ENCODE data around the gene GSTM3. TPM values are rescaled to one million over a fixed set of nuclear protein-coding genes. Genes with fewer than 3 reads are reported as not detected.
"Not testable (repeated sequence)": the region's sequence is repeated elsewhere in the genome, so short reads cannot be mapped to it uniquely, and the experiment has no call there.

The GSTM3 gene
- total RNA-seq, 1 donor from 2014 or later, result 93.7 TPM

DNA sequence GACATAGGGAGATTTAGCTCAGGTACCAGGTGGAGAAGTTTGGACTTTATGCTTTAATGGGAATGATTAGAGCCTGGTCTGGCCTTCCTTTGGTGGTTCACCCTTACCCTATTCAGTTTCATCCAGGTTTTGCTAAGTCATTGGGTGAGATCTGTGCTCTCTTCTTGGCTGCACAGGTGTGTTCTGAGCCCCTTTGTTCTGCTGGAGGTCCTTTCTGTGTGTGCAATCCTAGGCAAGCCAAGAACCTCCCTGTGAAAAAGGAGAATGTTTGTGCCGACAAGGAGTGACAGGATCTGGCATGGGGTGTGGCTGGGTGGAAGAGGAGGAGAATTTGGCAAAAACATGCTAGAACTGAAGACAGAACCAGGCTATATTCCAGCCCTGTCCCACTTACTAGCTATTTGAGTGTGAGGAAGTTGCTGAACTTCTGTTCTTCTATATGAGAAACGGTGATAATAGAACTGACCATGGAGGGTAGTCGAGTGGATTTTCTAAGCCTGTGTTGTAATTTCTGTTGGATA is 24.2 kb downstream of the GSTM3 start:
- Histone ChIP-seq H3K9me3 (replicated peaks) (no peaks in the 10 kb centered on the region), H3K4me3 (no peak overlapping the region), H3K27me3 (ENCODE audit: low read depth) (peaks cover 9% of the 10 kb centered on the region), H3K27ac (replicated peaks) (peak overlapping the region; percentile 32), H3K36me3 (no peaks in the 10 kb centered on the region), H3K4me1 (peaks cover 4% of the 10 kb centered on the region)
- intact Hi-C loops (cut with micrococcal nuclease), result no loop called here
- TF ChIP-seq, protein P1, sequence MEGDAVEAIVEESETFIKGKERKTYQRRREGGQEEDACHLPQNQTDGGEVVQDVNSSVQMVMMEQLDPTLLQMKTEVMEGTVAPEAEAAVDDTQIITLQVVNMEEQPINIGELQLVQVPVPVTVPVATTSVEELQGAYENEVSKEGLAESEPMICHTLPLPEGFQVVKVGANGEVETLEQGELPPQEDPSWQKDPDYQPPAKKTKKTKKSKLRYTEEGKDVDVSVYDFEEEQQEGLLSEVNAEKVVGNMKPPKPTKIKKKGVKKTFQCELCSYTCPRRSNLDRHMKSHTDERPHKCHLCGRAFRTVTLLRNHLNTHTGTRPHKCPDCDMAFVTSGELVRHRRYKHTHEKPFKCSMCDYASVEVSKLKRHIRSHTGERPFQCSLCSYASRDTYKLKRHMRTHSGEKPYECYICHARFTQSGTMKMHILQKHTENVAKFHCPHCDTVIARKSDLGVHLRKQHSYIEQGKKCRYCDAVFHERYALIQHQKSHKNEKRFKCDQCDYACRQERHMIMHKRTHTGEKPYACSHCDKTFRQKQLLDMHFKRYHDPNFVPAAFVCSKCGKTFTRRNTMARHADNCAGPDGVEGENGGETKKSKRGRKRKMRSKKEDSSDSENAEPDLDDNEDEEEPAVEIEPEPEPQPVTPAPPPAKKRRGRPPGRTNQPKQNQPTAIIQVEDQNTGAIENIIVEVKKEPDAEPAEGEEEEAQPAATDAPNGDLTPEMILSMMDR (IDR thresholded peaks at IDR 0.05; ENCODE audit: borderline replicate concordance), result no peak
- no peak for DNase-seq

DNA sequence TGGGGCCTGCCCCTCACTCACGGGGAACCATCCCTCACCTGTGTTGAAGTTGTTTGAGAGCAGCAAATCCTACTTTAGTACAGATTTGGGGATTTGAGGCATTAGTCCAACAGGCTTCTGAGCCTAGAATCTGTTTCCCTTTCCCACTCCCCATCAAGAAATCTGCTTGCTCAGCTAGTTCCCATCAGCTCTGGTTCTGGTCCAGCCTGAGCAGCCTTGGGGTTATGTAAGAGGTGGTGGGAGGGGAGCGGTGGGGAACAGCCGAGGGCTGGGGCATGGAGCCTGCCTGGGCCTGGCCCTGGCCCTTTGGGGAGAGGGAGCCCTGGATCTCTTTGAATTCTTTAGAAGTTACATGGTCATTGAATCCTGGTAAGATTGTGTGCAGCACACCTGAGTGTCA is 24.7 kb downstream of the GSTM3 start:
- peak overlapping the region; percentile 32 for H3K27ac ChIP-seq (replicated peaks)
- peaks cover 9% of the 10 kb centered on the region for H3K27me3 ChIP-seq (ENCODE audit: low read depth)
- intact Hi-C loops (cut with micrococcal nuclease), result no loop called here
- no peaks in the 10 kb centered on the region for H3K9me3 ChIP-seq (replicated peaks)
- no peak overlapping the region for H3K4me3 ChIP-seq
- TF ChIP-seq, protein P1 (IDR thresholded peaks at IDR 0.05; ENCODE audit: borderline replicate concordance), result no peak
- H3K36me3 ChIP-seq, result no peaks in the 10 kb centered on the region
- peaks cover 4% of the 10 kb centered on the region for H3K4me1 ChIP-seq
- DNase-seq, result no peak

DNA sequence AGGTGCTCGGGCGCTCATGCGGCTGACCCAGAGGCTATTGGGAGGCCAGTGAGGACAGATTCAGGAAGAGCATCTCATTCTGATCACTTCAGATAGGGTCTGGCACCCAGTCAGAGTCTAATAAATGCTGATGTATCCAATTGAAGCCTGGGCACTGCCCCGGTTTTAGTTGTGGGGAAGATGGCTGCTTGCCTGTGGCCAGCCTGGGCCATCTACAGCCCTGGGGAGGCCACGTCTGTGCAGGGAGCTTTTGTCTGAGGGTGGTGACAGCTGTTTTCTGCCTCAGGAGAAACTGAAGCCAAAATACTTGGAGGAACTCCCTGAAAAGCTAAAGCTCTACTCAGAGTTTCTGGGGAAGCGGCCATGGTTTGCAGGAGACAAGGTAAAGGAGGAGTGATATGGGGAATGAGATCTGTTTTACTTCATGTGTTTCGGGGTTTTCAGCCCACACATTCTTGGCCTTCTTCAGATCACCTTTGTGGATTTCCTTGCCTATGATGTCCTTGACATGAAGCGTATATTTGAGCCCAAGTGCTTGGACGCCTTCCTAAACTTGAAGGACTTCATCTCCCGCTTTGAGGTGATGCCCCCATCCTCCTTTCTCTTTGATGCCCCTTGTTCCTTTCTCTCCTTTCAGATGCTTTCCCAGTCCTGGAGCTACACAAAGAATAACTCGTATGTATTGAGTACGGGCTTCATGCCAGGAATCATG is 26.0 kb downstream of the GSTM3 start:
- TF ChIP-seq, protein P1 (IDR thresholded peaks at IDR 0.05; ENCODE audit: borderline replicate concordance), result no peak
- Histone ChIP-seq H3K4me3 (no peak overlapping the region), H3K36me3 (no peaks in the 10 kb centered on the region), H3K27ac (replicated peaks) (no peak overlapping the region), H3K9me3 (replicated peaks) (peaks cover under 1% of the 10 kb centered on the region), H3K4me1 (peaks cover 4% of the 10 kb centered on the region), H3K27me3 (ENCODE audit: low read depth) (peaks cover 9% of the 10 kb centered on the region)
- no peak for DNase-seq
- intact Hi-C loops (cut with micrococcal nuclease), result no loop called here

DNA sequence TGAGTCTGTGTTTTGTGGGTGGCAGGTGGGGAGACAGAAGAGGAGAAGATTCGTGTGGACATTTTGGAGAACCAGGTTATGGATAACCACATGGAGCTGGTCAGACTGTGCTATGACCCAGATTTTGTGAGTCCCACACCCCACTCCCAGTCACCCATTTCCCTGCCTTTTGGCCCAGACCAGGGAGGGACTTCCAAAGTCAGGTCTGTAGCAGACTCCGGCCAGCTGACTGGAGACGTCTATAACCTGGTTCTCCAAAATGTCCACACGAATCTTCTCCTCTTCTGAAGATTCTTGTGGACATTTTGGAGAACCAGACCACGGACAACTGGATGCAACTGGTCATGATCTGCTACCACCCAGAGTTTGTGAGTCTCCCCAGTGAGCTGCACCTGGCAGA is 27.2 kb downstream of the GSTM3 start:
- Histone ChIP-seq H3K36me3 (no peaks in the 10 kb centered on the region), H3K27ac (replicated peaks) (no peak overlapping the region), H3K4me3 (no peak overlapping the region), H3K9me3 (replicated peaks) (peaks cover 12% of the 10 kb centered on the region), H3K27me3 (ENCODE audit: low read depth) (peaks cover 9% of the 10 kb centered on the region), H3K4me1 (peaks cover 4% of the 10 kb centered on the region)
- no peak for DNase-seq
- TF ChIP-seq, protein P1 (IDR thresholded peaks at IDR 0.05; ENCODE audit: borderline replicate concordance), result no peak
- intact Hi-C loops (cut with micrococcal nuclease), result no loop called here

DNA sequence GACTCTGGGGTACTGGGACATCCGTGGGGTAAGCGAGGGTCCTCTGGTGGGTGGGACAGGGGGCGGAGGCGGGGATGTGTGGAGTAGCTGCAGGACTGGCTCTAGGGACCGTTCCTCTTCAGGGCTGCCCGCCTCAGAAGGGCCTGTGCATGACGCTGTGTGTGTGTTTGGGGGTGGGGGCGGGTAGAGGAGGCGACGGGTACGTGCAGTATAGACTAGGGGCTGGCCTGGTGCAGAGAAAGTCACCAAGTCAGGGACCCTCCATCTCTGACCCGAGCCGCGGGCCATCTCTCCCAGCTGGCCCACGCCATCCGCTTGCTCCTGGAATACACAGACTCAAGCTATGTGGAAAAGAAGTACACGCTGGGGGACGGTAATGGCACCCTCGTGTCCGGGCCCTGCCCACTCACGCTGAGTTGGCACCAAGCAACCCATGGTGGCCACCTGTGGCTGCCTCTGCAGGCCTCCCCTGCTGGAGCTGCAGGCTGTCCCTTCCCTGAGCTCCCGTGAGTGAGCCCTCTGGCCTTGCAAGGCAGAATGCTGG is 28.4 kb downstream of the GSTM3 start:
- no peak for DNase-seq
- Histone ChIP-seq H3K27ac (replicated peaks) (no peak overlapping the region), H3K4me3 (peak overlapping the region; percentile 61), H3K9me3 (replicated peaks) (peaks cover 18% of the 10 kb centered on the region), H3K27me3 (ENCODE audit: low read depth) (peaks cover 9% of the 10 kb centered on the region), H3K36me3 (no peaks in the 10 kb centered on the region), H3K4me1 (peaks cover 4% of the 10 kb centered on the region)
- TF ChIP-seq, protein P1 (IDR thresholded peaks at IDR 0.05; ENCODE audit: borderline replicate concordance), result no peak
- intact Hi-C loops (cut with micrococcal nuclease), result no loop called here

DNA sequence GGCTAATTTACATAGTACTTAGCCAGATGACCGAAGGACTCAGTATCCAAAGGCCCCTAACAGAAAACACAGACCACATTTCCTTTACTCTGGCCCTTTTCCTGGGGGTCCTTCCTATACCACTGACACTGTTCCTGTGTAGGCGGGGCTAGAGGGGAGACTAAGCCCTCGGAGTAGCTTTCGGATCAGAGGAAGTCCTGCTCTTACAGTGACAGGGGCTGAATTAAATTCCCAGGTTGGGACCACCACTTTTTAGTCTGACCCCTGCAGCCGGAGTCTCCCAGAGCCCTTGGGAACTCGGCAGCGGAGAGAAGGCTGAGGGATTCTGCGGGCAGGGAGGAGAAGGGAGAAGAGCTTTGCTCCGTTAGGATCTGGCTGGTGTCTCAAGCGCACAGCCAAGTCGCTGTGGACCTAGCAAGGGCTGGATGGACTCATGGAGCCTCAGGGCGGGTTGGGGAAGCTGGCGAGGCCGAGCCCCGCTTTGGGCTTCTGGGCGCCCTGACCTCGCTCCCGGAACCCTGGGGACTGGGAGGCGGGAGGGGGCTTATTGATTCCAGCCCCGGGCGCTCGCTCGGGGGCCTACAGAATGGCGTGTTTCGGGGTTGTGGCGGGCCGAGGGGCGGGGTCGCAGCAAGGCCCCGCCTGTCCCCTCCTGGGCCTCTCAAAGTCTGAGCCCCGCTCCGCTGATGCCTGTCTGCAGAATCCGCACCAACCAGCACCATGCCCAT is 29.1 kb downstream of the GSTM3 start, which contains the start of gene GSTM5:
Gene GSTM5 (plus strand): TSS at position 659 of the 728 bp plus-strand sequence. CDS start 62 bp downstream, at position 721.
- H3K36me3 ChIP-seq; intact Hi-C loops (cut with micrococcal nuclease); H3K27me3 ChIP-seq (ENCODE audit: low read depth); H3K4me1 ChIP-seq: not testable (repeated sequence)
- DNase-seq, result peak; percentile 45
- H3K4me3 ChIP-seq, result peak within 1 kb of the TSS; percentile 61
- H3K9me3 ChIP-seq (replicated peaks), result peaks cover 18% of the 10 kb centered on the region
- peak within 1 kb of the TSS; percentile 52 for H3K27ac ChIP-seq (replicated peaks)

DNA sequence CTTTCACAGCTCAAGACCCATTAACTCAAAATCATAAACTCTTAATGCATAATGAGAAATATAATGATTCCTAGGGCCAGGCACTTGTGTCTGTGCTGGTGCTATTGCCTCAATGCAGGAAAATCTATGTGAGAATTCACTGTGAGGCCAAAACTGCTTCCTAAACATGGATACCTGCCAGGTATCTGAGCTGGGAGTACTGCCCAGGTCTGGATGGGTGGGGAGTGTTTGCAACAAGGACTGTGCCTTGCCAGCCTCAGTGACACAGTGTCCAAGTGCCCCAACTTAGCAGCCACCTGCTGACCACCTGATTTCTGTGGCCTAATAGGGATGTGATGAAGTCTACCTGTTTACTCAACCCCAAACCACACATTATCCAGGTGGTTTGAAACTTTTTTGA is 31.0 kb downstream of the GSTM3 start:
- H3K4me3 ChIP-seq; H3K4me1 ChIP-seq; DNase-seq; H3K27me3 ChIP-seq (ENCODE audit: low read depth); H3K27ac ChIP-seq (replicated peaks); H3K36me3 ChIP-seq; intact Hi-C loops (cut with micrococcal nuclease): not testable (repeated sequence)
- H3K9me3 ChIP-seq (replicated peaks), result peaks cover 18% of the 10 kb centered on the region

DNA sequence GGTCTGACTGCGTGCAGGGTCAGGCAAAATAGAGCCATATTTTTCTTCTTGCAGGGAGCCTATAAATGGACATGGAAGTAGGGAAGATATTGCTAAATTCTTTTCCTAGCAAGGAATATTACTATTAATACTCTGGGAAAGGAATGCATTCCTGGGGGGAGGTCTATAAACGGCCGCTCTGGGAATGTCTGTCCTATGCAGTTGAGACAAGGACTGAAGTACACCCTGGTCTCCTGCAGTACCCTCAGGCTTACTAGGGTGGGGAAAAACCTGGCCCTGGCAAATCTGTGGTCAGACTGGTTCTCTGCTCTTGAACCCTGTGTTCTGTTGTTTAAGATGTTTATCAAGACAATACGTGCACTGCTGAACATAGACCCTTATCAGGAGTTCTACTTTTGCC is 31.9 kb downstream of the GSTM3 start:
- H3K27ac ChIP-seq (replicated peaks); H3K27me3 ChIP-seq (ENCODE audit: low read depth); H3K4me1 ChIP-seq; intact Hi-C loops (cut with micrococcal nuclease); DNase-seq; H3K4me3 ChIP-seq; H3K36me3 ChIP-seq: not testable (repeated sequence)
- H3K9me3 ChIP-seq (replicated peaks), result peaks cover 18% of the 10 kb centered on the region

Data from left ventricle myocardium inferior (tissue), 1 donor.